HG02884 (cell line): ENCODE results near the gene OMP.

ENCODE experiments used
- ATAC-seq: cut with Tn5 transposase; IDR thresholded peaks from one replicate; pipeline ENCODE4 v1.9.1; 2021; ENCODE audit warnings: mild to moderate bottlenecking, moderate library complexity; ENCODE audit not compliant: unreplicated experiment

Gene OMP

GRCh38 chr11:77068457-77069335 lies 33.9 kb upstream of the OMP start:
- ATAC-seq, result no peak

- ATAC-seq, result no peak
Observed at GRCh38 chr11:77069336-77069968, 33.2 kb upstream of the OMP start.

GRCh38 chr11:77069969-77070582 lies 32.6 kb upstream of the OMP start:
- no peak for ATAC-seq

GRCh38 chr11:77071077-77071476 lies 31.6 kb upstream of the OMP start:
- no peak for ATAC-seq

GRCh38 chr11:77071671-77072605 lies 30.7 kb upstream of the OMP start:
- no peak for ATAC-seq

GRCh38 chr11:77072851-77073327 lies 29.8 kb upstream of the OMP start:
- ATAC-seq, result no peak

GRCh38 chr11:77073328-77074001 lies 29.2 kb upstream of the OMP start:
- ATAC-seq, result no peak

GRCh38 chr11:77074205-77074604 lies 28.4 kb upstream of the OMP start:
- no peak for ATAC-seq

- ATAC-seq, result no peak
Observed at GRCh38 chr11:77074626-77075221, 27.9 kb upstream of the OMP start.

GRCh38 chr11:77075425-77075905 lies 27.2 kb upstream of the OMP start:
- ATAC-seq, result no peak

- ATAC-seq, result no peak
Observed at GRCh38 chr11:77079666-77080065, 23.0 kb upstream of the OMP start.

GRCh38 chr11:77080643-77081210 lies 21.9 kb upstream of the OMP start:
- ATAC-seq, result no peak

- ATAC-seq, result no peak
Observed at GRCh38 chr11:77081381-77081851, 21.2 kb upstream of the OMP start.

GRCh38 chr11:77081976-77082836 lies 20.4 kb upstream of the OMP start:
- ATAC-seq, result no peak

GRCh38 chr11:77082838-77083565 lies 19.6 kb upstream of the OMP start:
- no peak for ATAC-seq

GRCh38 chr11:77083566-77084245 lies 18.9 kb upstream of the OMP start:
- ATAC-seq, result no peak
